HG03139 (cell line): ENCODE data around the gene SCN10A.

Source experiments
- ATAC-seq: cut with Tn5 transposase; IDR thresholded peaks from one replicate; pipeline ENCODE4 v1.9.1; 2021; ENCODE audit not compliant: unreplicated experiment

The SCN10A gene

GRCh38 chr3:38722781-38723568, 93.0 kb downstream of the SCN10A start:
- ATAC-seq, result no peak

GRCh38 chr3:38721207-38721772, 94.7 kb downstream of the SCN10A start:
- no peak for ATAC-seq

GRCh38 chr3:38720465-38720864, 95.6 kb downstream of the SCN10A start:
- no peak for ATAC-seq

- no peak for ATAC-seq
These were observed 98.4 kb downstream of the SCN10A start for GRCh38 chr3:38717355-38718240.

- ATAC-seq, result no peak
These were observed 102.9 kb downstream of the SCN10A start for GRCh38 chr3:38713121-38713520.

GRCh38 chr3:38711321-38711720, 104.7 kb downstream of the SCN10A start:
- no peak for ATAC-seq

GRCh38 chr3:38707730-38708129, 108.3 kb downstream of the SCN10A start:
- no peak for ATAC-seq

- ATAC-seq, result no peak
These were observed 109.1 kb downstream of the SCN10A start for GRCh38 chr3:38706961-38707360.

GRCh38 chr3:38702231-38702630, 113.8 kb downstream of the SCN10A start:
- ATAC-seq, result no peak

- ATAC-seq, result no peak
These were observed 117.3 kb downstream of the SCN10A start for GRCh38 chr3:38698760-38699159.

GRCh38 chr3:38698061-38698460, 118.0 kb downstream of the SCN10A start:
- ATAC-seq, result no peak

- ATAC-seq, result no peak
These were observed 120.0 kb downstream of the SCN10A start for GRCh38 chr3:38696034-38696433.

- ATAC-seq, result no peak
These were observed 125.8 kb downstream of the SCN10A start for GRCh38 chr3:38690185-38690584.

- no peak for ATAC-seq
These were observed 126.2 kb downstream of the SCN10A start for GRCh38 chr3:38689774-38690173.

- no peak for ATAC-seq
These were observed 126.7 kb downstream of the SCN10A start for GRCh38 chr3:38689346-38689745.

GRCh38 chr3:38687321-38687720, 128.7 kb downstream of the SCN10A start:
- ATAC-seq, result no peak

- no peak for ATAC-seq
These were observed 131.5 kb downstream of the SCN10A start for GRCh38 chr3:38684546-38684945.

- ATAC-seq, result no peak
These were observed 146.3 kb downstream of the SCN10A start for GRCh38 chr3:38669668-38670067.

GRCh38 chr3:38662544-38662943, 153.5 kb downstream of the SCN10A start:
- ATAC-seq, result no peak

GRCh38 chr3:38658841-38659240, 157.2 kb downstream of the SCN10A start:
- no peak for ATAC-seq

- no peak for ATAC-seq
These were observed 158.6 kb downstream of the SCN10A start for GRCh38 chr3:38657369-38657768.
